A549 treated with ZK216348 at 1 μM for 4 hours (cell line): ENCODE data around the gene PRDM16. TPM values are rescaled to one million over a fixed set of nuclear protein-coding genes. Genes with fewer than 3 reads are reported as not detected.

ENCODE experiments used
- total RNA-seq: library from RNA; stranded (reverse); fragments of 200-300 nt; extraction: Qiagen RNA extraction; gene quantifications from 5 replicates; pipeline ENCODE4 v1.2.3, GENCODE V29; 2022; ENCODE audit warnings: low read depth

Gene PRDM16
- 0.07 to 0.31 TPM (median 0.27 TPM) in 5 replicates for total RNA-seq

GRCh38 chr1:3068564-3069431 is at the start of gene PRDM16:
Gene PRDM16, plus strand, starts transcription at chr1:3069203. Its CDS starts 57 bp downstream, at chr1:3069260.

DNA sequence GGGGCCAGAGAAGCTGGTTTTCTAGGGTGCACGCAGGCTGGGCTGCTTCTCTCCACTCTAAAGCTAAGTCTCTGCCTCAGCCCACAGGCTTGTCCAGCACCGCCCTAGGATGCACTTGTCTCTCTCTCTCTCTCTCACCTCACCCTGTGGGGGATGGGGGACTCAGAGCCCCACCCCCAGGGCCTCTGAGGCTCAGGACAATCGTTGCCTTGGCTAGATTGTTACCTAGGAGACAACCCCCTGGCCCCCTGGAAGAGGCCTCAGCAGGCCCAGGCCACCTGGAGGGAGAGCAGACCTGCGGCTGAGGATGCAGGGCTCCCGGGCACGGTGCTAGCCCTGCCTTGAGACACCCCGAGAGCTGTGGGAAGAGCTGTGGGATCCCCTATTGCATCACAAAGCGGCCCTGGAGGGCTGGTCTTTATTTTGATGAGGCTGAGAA is 47.8 kb upstream of the PRDM16 start, which contains the start of gene ACTRT2:
Gene ACTRT2, plus strand, starts transcription at position 235 of the 439 bp plus-strand sequence. CDS start 220 bp downstream, outside the sequence.

GRCh38 chr1:3453891-3454810 is 385.1 kb downstream of the PRDM16 start, which contains the start of gene ARHGEF16:
Gene ARHGEF16, plus strand, starts transcription at chr1:3454665. Its CDS starts 8,420 bp downstream, at chr1:3463085.

Other genes starting within 250 kb of the PRDM16 start
- not detected in 5 replicates for gene ACTRT2, start 47.7 kb upstream of the PRDM16 start, total RNA-seq